ENCODE measurements around the gene LYSET. TPM values are rescaled to one million over a fixed set of nuclear protein-coding genes. Genes with fewer than 3 reads are reported as not detected.
"Not testable (repeated sequence)": the region's sequence is repeated elsewhere in the genome, so short reads cannot be mapped to it uniquely, and the experiment has no call there.

The LYSET gene
- total and polyA plus RNA-seq, 2 donors (not counting 1 experiment from before 2014, with no cell fraction given): 11.1 to 18.8 TPM

DNA sequence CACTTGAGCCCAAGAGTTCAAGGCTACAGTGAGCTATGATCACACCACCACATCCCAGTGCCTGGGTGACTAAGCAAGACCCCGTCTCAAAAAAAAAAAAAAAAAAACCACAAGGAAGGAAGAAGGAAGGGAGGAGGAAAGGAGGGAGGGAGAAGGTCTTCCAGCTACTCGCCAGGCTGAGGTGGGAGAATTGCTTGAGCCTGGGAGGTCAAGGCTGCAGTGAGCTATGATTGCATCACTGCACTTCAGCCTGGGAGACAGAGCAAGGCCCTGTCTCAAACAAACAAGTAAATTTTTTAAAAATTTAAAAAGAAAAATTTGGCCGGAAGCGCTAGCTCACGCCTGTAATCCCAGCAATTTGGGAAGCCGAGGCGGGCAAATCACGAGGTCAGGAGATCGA lies 16.5 kb upstream of the LYSET start:
- H3K4me3 Mint-ChIP-seq; ATAC-seq (ENCODE audit: low read depth); H3K4me1 Mint-ChIP-seq; H3K79me2 ChIP-seq (ENCODE audit: control insufficient read depth, insufficient read depth, low read length); H3K27me3 ChIP-seq (replicated peaks in 1 of 4; ENCODE audit: control extremely low read depth in 1 of 4, control insufficient read depth in 3 of 4, insufficient read depth in 4 of 4, low read length in 3 of 4); H3K9ac ChIP-seq (ENCODE audit: low read length); H3K9me3 ChIP-seq (ENCODE audit: control extremely low read depth in 1 of 3, control insufficient read depth in 2 of 3, insufficient read depth in 1 of 3, low read length in 2 of 3); H2AFZ ChIP-seq (ENCODE audit: insufficient read depth, low read depth, low read length, poor library complexity, severe bottlenecking); H3K4me1 ChIP-seq (ENCODE audit: control insufficient read depth in 2 of 2, insufficient read depth in 2 of 2, low read length in 2 of 2); DNase-seq; H3K4me2 ChIP-seq (replicated peaks; ENCODE audit: low read depth, low read length, poor library complexity, severe bottlenecking); H3K27ac Mint-ChIP-seq; H3K4me3 ChIP-seq (ENCODE audit: control extremely low read depth in 1 of 5, extremely low read depth in 1 of 5, insufficient read depth in 1 of 5, low read depth in 2 of 5, low read length in 4 of 5); H4K20me1 ChIP-seq (ENCODE audit: control insufficient read depth, insufficient read depth, low read length, poor library complexity, severe bottlenecking); H3K27ac ChIP-seq (ENCODE audit: low read length in 2 of 2); intact Hi-C loops (cut with micrococcal nuclease); H3K27me3 Mint-ChIP-seq; H3K36me3 ChIP-seq (replicated peaks in 1 of 2; ENCODE audit: control extremely low read depth in 1 of 2, control insufficient read depth in 1 of 2, extremely low read depth in 1 of 2, insufficient read depth in 2 of 2, low read length in 1 of 2); H3K9me3 Mint-ChIP-seq (ENCODE audit: insufficient read depth): not testable (repeated sequence)
- 84% methylated on average over 8 of the region's 9 CpGs for WGBS (ENCODE audit: insufficient coverage)
- CTCF ChIA-PET: interaction anchor here (1.0 to 2.8 kb wide), 3 partner anchors 9 to 56 kb away, joined by 4 to 8 read pairs (median 6); no protein-coding TSS in a partner anchor
- POLR2A ChIA-PET: interaction anchor here (0.6 kb wide), 1 partner anchor 42 kb away, joined by 4 read pairs; no protein-coding TSS in a partner anchor

DNA sequence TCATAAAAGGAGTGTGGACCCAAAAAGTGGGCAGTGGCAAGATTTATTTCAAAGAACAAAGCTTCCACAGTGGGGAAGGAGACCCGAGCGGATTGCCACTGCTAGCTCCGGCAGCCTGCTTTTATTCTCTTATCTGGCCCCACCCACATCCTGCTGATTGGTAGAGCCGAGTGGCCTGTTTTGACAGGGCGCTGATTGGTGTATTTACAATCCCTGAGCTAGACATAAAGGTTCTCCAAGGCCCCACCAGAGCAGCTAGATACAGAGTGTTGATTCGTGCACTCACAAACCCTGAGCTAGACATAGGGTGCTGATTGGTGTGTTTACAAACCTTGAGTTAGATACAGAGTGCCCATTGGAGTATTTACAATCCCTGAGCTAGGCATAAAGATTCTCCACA lies 15.5 kb upstream of the LYSET start:
- H3K9me3 ChIP-seq (ENCODE audit: control extremely low read depth in 1 of 3, control insufficient read depth in 2 of 3, insufficient read depth in 1 of 3, low read length in 2 of 3); H3K27me3 ChIP-seq (replicated peaks in 1 of 4; ENCODE audit: control extremely low read depth in 1 of 4, control insufficient read depth in 3 of 4, insufficient read depth in 4 of 4, low read length in 3 of 4); H3K27ac Mint-ChIP-seq; H3K79me2 ChIP-seq (ENCODE audit: control insufficient read depth, insufficient read depth, low read length); H3K36me3 ChIP-seq (replicated peaks in 1 of 2; ENCODE audit: control extremely low read depth in 1 of 2, control insufficient read depth in 1 of 2, extremely low read depth in 1 of 2, insufficient read depth in 2 of 2, low read length in 1 of 2); H4K20me1 ChIP-seq (ENCODE audit: control insufficient read depth, insufficient read depth, low read length, poor library complexity, severe bottlenecking); H3K4me3 Mint-ChIP-seq; DNase-seq; H3K4me3 ChIP-seq (ENCODE audit: control extremely low read depth in 1 of 5, extremely low read depth in 1 of 5, insufficient read depth in 1 of 5, low read depth in 2 of 5, low read length in 4 of 5); POLR2A ChIA-PET; H3K27me3 Mint-ChIP-seq; intact Hi-C loops (cut with micrococcal nuclease); H3K4me1 ChIP-seq (ENCODE audit: control insufficient read depth in 2 of 2, insufficient read depth in 2 of 2, low read length in 2 of 2); H3K27ac ChIP-seq (ENCODE audit: low read length in 2 of 2); H3K4me2 ChIP-seq (replicated peaks; ENCODE audit: low read depth, low read length, poor library complexity, severe bottlenecking); H3K9me3 Mint-ChIP-seq (ENCODE audit: insufficient read depth); ATAC-seq (ENCODE audit: low read depth); H2AFZ ChIP-seq (ENCODE audit: insufficient read depth, low read depth, low read length, poor library complexity, severe bottlenecking); H3K4me1 Mint-ChIP-seq; H3K9ac ChIP-seq (ENCODE audit: low read length): not testable (repeated sequence)
- WGBS (ENCODE audit: insufficient coverage): 100% methylated on average over 1 of the region's 6 CpGs
- CTCF ChIA-PET: interaction anchor here (2.8 kb wide), 1 partner anchor 57 kb away, joined by 8 read pairs; no protein-coding TSS in a partner anchor

DNA sequence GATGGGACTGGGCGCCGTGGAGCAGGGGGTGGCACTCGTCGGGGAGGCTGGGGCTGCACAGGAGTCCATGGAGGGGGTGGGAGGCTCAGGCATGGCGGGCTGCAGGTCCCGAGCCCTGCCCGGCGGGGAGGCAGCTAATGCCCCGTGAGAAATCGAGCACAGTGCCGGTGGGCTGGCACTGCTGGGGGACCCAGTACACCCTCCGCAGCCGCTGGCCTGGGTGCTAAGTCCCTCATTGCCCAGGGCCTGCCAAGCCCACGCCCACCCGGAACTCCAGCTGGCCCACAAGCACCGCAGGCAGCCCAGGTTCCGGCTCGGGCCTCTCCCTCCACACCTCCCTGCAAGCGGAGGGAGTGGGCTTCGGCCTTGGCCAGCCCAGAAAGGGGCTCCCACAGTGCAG lies 15.0 kb upstream of the LYSET start:
- H3K4me1 ChIP-seq (ENCODE audit: control insufficient read depth in 2 of 2, insufficient read depth in 2 of 2, low read length in 2 of 2); H3K4me3 ChIP-seq (ENCODE audit: control extremely low read depth in 1 of 5, extremely low read depth in 1 of 5, insufficient read depth in 1 of 5, low read depth in 2 of 5, low read length in 4 of 5); H2AFZ ChIP-seq (ENCODE audit: insufficient read depth, low read depth, low read length, poor library complexity, severe bottlenecking); POLR2A ChIA-PET; H3K27me3 Mint-ChIP-seq; H3K27ac Mint-ChIP-seq; CTCF ChIA-PET; H3K36me3 ChIP-seq (replicated peaks in 1 of 2; ENCODE audit: control extremely low read depth in 1 of 2, control insufficient read depth in 1 of 2, extremely low read depth in 1 of 2, insufficient read depth in 2 of 2, low read length in 1 of 2); H4K20me1 ChIP-seq (ENCODE audit: control insufficient read depth, insufficient read depth, low read length, poor library complexity, severe bottlenecking); H3K4me1 Mint-ChIP-seq; DNase-seq; H3K9ac ChIP-seq (ENCODE audit: low read length); H3K9me3 ChIP-seq (ENCODE audit: control extremely low read depth in 1 of 3, control insufficient read depth in 2 of 3, insufficient read depth in 1 of 3, low read length in 2 of 3); H3K79me2 ChIP-seq (ENCODE audit: control insufficient read depth, insufficient read depth, low read length); H3K4me3 Mint-ChIP-seq; H3K27ac ChIP-seq (ENCODE audit: low read length in 2 of 2); H3K9me3 Mint-ChIP-seq (ENCODE audit: insufficient read depth); H3K4me2 ChIP-seq (replicated peaks; ENCODE audit: low read depth, low read length, poor library complexity, severe bottlenecking); intact Hi-C loops (cut with micrococcal nuclease); ATAC-seq (ENCODE audit: low read depth); H3K27me3 ChIP-seq (replicated peaks in 1 of 4; ENCODE audit: control extremely low read depth in 1 of 4, control insufficient read depth in 3 of 4, insufficient read depth in 4 of 4, low read length in 3 of 4): not testable (repeated sequence)
- WGBS (ENCODE audit: insufficient coverage): 97% methylated on average over 19 of the region's 20 CpGs

Data from B cell (primary cell).